NCI-H1105 treated with DMSO at 0.1 percent for 48 hours (cell line): ENCODE measurements around the gene LGR6.

Experiments used
- DNase-seq: peaks from one replicate; lab custom pipeline; 2025; lab: John Stamatoyannopoulos, UW

Gene LGR6

DNA sequence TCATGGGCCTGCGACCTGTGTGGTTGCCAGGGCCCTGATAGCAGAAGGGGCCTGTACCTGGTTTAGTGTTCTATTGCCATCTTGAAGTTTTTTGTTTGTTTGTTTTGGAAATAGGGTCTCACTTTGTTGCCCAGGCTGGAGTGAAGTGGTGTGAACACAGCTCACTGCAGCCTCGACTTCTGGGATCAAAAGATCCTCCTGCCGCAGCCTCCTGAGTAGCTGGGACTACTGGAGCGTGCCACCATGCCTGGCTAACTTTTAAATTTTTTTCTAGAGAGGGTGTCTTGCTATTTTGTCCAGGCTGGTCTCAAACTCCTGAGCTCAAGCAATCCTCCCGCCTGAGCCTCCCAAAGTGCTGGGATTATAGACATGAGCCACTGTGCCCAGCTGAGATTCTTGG, 75.2 kb downstream of the LGR6 start:
- no peak for DNase-seq

DNA sequence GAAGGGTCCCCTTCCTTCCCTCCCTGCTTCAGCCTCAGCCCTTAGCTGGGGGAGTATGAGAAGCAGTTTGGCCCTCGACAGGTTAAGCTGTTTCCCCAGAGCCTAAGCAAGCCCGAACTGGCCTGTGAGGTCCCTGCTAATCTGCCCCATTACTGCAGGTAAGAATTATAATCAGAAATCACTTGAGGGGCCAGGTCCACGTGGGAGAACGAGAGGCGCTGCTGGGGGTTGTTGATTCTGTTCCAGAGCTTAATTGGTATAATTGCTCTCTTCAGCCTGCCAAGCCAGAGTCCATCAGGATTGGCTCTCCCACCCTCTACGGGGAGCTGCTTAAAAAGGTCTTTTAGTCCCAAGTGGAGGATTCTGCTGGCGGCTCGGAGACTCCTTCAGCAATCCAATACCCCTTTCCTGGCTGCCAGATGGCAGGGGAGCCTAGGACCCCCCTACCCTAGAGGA, 77.3 kb downstream of the LGR6 start:
- peak; percentile 99 for DNase-seq

DNA sequence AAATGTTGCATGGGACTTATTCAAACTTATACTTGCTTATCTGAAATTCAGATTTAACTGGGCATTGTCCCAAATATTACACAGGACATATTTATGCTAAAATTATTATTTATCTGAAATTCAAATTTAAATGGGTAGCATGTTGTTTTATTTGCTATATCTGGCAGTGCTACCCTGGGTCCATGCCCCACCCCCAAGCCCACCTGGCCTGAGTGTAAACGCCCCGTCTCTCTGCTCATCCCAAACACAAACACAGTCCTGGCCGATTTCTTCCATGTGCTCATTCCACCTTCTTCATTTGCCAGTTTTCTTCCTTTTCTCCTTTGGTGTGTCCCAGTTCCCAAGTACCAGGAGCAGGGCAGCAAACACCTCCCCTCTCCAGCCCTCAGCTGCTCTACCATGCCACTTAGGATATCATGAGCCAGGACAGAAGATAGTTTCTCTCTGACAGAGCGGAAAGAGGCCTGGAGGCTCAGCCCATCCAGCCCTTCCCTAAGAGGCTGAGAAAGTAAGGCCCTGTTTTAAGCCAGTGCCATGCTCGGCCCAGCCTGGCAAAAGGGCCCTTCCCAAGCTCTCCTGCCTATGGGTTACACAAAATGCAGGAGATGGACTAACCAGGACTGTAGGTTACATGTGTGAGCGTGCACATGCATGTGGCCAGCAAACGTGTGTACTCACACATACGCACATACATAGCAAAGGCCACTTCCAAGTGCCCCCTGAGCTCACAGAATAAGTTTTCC, 78.7 kb downstream of the LGR6 start:
- no peak for DNase-seq

DNA sequence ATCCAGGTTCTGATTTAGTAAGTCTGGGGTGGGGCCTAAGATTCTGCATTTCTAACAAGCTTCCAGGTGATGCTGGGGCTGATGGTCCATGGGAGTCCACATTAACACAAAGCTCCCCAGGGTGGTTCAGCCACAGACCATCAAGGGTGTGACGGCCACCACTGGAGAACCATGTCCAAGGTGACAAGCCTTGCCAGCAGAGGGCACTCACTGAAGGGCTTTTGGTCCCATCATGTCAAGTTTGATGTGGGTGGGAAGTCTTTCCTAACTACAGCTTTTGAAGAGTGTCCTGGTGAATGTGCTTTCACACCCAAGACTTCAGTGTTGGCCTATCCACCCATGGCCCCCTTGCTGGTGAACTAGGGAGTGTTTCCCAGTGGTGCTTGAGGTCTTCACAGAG, 81.0 kb downstream of the LGR6 start:
- no peak for DNase-seq

DNA sequence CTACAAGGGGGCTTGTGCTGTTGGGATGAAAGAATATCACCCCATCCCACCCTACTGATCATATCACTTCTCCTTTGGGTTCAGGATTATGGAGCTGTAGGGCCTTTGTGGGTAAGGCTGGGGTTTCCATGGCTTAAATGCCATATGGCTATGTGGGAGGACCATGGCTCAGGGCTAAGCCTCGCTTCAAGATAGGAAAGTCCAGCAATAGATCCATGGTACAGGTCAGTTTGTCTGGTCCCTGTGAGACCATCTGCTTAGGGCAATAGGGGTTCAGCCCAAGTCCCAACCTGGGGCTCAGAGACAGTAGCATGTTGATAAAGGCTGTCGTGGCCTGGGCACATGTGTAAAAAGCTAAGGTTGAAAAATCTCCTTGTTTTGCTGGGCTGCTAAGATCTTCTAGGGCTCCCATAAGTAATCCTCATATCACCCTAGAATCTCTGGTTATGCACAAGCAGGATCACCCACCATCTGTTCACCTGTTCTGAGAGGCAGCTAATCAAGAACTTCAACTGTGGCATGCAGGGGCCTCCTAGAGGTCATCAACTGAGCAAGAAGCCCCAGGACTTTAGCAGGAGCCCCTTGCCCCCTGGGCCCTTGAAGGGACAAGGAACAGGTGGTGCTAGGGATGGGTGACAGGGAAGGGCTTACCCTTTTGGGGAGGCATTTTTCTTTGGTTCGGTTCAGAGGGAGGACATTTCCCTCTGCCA, 81.6 kb downstream of the LGR6 start:
- no peak for DNase-seq

DNA sequence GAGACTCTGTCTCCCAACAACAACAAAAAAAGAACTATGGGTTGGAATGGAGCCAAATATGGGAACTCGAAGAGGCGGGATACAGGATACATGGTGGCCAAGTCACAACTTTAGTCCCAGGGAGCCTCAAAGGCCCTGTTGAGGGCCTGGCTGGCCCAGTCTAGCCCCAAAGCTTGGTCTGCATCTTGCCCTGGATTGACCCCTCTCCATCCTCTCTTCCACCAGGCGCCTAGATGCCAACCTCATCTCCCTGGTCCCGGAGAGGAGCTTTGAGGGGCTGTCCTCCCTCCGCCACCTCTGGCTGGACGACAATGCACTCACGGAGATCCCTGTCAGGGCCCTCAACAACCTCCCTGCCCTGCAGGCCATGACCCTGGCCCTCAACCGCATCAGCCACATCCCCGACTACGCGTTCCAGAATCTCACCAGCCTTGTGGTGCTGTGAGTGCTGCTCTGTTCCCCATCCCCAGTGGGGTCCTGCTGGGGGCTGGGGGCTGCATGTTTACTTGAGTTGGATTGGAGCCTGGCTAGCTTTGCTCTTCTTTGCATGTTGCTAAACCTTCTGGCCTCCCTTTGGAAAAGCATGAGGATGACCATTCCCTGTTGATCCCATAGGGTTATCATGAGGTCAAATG, 82.6 kb downstream of the LGR6 start:
- no peak for DNase-seq

DNA sequence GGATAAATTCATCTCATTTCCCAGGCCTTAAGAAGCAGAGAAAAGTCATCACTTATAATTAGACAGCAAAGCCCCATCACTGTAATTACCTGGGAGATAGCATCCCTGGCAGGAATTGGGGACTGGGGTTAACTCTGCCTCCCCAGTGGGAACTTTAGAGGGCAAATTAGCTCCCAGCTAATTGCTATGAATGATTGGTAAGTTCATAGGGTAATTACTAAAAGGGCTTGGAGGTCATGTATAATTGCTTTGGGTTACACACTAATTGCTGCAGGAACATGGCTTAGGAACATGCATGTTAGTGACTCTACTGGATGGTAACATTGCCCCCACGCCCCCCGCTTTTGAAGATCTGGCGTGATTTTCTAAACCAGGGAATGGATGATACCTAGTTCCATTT, 83.3 kb downstream of the LGR6 start:
- DNase-seq: peak; percentile 51

DNA sequence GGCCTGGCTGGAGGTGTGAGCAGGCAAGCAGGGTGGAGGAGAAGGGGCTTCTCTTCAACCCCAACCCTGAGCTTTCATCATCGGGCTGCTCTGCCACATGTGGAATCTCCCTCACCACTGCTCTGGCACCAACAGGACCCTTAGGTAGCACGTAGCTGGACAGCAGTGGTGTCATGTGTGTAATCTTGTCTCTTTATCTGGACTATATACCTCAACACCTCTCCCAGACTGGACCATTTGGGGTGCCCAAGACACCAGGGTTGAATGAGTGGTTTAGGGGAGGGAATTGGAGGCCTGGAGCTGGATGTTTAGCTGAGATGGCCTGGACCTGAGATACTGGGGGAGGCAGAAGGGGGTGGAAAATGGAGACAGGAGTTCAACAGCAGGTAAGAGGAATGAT, 85.2 kb downstream of the LGR6 start:
- no peak for DNase-seq

DNA sequence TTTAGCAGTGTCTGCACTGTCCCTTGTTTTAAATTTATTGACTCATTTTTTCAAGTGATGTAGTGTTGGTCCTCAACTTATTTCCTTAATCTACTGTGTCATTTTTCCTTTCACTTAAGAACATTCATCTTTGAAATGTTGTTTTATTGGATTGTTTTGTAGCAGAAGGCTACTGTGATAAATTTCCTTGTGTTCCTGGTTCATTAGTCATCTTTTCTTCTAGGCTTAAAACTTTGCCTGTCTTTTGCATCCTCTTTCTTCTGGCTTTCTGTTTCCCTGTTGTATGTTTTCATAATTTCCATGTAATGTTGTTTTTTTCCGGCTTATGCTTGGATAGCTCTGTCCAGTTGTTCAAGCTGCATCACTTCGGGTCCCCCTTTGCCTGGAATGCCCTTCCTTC, 86.2 kb downstream of the LGR6 start:
- no peak for DNase-seq

DNA sequence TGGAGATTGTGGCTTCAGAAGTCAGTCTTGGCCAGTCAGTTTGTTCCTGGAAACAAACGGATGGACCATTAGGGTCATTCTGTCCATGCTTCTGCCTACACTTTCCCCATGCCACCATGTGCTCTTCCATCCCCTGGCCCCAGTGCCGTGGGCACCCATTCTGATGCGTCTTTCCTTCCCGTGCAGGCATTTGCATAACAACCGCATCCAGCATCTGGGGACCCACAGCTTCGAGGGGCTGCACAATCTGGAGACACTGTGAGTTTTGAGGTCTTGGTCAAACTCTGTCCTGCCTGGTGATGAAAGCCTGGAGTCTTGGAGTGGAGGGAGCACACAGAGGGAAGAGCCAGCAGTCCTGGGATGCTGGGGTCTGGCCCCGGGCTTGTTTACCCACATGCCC, 87.0 kb downstream of the LGR6 start:
- no peak for DNase-seq

DNA sequence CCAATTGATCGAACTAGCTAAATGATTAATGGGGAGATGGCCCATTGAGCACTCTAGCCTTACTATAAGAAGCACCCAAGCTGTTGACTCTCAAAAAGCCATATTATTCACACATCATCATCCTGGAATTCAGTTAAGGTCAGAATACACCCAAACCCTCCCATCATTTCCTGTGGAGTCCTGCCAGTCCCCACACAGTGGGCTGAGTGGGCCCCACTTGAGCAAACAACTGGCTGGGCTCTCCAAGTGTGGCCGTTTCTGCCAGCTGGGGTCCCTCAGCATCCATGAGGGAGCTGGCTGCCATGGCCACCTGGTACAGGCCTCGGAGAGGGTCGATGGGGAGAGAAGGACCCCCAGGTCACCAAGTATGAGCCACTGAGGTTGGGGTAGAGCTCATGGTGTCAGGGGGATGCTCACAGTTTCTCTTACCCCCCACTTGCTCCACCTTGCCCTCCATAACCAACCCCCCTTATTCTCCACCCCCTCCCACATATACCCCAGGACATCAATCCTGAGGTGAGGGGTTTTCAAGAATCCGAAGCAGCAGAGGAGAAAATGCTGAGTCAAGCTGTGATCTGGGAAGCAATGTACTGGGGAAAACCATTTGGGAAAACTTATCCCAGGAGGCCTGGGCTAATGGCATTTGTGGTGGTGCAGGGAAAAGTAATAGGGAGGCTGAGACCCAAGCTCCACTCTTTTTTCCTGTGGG, 87.9 kb downstream of the LGR6 start:
- no peak for DNase-seq

DNA sequence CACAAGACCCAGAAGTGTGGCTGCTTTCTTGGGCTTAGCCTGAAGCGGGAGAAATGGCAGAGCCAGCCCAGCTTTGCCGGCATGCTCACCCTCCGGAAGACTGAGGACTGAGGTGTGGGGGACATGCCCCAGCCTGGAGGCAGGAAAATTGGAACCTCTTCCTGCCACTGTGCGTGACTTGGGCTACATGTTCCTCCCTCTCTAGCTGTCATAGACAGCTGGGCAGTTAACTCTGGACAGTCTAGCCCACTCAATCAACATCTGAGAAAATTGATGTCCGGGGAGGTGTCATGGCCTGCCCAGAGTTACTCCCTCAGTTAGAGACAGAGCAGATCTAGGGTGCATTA, 88.4 kb downstream of the LGR6 start:
- no peak for DNase-seq

DNA sequence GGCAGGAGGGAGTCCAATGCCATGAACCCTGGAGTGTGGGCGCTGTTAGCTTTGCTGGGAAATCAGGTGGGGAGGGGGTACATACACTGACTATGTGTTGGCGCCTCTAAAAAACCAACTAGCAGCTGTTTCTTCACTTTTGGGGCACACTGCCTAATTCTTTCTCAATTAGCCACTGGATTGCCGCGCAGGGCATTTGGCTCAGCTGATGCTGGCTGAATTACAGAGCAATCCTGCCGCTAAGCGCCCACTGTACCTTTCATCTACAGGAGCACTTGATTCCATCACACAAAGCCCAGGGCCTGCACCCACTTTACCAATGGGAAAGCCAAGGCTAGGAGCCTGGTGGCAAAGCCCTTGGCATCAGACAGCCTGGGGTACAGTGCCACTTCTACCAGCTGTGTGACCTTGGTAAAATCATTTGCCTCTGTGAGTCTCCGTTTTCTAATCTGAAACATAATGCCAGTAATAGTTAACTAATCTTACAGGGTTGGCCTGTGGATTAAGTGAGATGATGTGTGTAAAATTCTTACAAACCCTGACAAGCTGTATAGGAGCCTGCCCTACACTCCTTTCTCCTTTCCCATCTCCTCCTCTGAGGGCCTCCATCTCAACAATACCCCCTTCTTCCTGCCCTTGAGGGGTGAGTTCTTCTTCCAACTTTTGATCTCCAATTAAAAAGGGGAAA, 89.1 kb downstream of the LGR6 start:
- no peak for DNase-seq

DNA sequence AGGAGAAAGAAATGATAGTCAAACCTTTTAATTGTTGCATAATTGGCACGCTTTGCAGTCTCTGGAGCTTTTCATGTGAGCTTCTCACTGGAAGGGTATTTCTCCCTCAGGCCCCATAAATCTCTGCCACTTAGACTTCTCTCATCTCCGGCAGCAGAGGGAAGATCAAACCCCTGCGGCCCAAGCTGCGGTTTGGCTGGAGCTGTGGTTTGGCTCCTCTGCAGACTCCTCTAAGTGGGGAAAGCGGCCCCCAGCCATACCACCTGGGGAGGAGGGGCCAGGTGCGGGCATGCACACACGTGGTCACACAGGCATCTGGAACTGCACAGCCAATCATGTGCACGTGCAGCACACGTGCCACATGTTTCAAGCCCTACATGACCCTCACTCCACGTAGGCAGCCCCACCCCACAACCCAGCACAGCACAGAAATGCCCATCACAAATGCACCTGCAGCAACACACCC, 89.8 kb downstream of the LGR6 start:
- peak; percentile 90 for DNase-seq

DNA sequence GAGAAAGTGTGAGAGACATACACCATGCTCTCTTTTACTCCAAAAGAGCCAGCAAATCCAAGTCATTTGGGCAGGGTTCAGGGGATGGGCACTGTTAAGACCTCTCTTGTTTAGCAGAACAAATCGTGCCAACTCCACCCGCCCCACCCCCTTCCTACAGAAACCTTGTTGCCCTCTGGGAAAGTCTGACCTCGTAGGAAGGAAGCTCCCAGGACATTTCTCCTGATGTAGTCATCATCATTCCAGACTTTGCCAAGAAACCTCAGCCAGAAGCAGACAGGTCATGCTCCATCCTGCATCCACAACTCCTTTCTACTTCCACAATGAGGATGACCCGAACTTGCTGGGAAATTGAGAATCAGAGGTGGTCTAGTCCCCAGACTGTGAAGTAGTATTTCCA, 90.4 kb downstream of the LGR6 start:
- DNase-seq: no peak

DNA sequence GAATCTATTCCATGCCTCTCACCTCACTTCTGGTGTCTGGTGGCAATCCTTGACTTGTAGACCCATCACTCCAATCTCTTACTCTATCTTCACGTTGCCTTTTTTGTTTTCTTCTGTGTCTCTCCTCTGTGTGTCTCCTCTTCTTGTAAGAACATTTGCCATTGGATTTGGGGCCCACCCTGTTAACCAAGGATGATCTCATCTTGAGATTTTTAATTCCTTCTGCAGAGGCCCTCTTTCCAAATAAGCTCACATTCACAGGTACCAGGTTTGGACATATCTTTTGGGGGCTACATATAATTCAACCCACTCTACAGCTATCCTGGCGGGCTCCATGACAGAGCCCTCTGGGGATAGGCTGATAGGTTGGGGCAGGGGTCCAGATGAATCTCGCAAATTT, 92.3 kb downstream of the LGR6 start:
- no peak for DNase-seq

DNA sequence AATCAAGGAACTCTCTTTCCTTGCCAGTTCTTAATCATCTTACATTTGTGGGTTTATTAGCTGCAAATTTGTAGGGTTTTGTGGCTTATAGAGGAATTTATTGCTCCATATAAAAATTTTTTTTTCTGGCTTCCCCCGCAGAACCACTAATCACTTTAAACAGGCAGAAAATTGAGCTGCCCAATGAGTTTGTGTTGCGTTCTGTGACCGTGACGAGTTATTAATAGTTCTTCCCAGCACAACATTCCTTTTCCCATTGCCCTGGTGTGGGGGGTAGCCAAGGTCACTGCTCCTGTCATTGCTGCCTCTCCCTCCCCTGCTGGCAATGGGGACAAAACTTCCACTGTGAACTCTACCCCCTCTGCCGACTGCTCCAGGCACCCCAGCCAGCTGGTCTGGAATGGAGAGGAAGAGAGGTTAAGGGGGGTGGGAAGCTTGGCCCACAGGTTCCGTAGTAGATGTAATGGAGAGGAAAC, 93.1 kb downstream of the LGR6 start:
- no peak for DNase-seq

DNA sequence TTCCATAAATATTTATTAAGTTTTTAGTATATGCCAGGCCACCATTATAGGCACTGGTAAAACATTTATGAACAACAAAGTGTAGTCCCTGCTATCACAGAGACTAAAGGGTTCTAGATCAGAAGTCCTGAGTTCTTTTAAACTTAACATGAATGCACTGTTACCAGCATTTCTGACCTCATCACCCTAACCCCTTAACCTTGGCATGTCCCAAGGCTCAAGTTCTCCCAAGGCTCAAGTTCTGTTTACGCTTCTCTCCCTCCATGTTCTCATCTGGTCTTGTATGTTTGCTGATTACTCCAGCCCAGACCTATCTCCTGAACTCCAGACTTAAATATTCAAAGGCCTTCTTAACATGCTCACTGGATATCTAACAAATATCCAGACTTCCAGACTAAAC, 93.6 kb downstream of the LGR6 start:
- no peak for DNase-seq

DNA sequence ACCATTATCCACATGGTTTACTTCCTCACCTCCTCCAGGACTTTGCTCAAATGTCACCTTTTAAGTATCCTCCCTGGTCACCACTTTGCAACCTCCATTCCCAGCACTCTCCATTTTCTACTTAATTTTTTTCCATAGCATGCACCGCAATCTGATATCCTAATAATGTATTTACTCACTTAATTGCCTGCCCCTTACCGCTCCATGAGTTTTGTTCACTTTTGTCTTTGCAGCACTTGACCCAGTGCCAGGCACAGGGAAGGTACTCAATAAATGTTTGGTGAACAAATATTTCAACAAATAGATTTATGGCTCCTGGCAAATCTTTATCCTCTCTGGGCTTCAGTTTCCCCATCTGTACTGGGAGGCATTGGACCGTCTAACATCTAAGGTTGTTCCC, 94.6 kb downstream of the LGR6 start:
- peak; percentile 86 for DNase-seq

DNA sequence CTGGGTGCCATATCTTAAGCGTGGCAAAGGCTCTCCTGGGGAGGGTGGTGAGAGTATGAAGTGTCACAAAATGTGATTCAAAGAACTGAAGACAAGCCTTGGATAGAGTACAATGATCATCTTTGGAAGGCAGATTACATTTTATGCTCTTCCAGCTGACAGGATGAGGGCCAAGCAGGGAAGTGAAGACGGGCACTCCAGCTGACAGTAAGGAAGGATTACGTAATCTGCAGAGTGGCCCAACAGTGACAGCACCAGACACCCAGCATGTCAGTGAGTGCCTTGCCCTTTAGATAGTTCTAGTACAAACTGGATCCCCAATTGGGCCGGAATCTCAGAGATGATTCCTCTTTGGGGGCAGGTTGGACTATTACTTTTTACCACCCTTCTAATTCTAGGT, 95.4 kb downstream of the LGR6 start:
- no peak for DNase-seq

DNA sequence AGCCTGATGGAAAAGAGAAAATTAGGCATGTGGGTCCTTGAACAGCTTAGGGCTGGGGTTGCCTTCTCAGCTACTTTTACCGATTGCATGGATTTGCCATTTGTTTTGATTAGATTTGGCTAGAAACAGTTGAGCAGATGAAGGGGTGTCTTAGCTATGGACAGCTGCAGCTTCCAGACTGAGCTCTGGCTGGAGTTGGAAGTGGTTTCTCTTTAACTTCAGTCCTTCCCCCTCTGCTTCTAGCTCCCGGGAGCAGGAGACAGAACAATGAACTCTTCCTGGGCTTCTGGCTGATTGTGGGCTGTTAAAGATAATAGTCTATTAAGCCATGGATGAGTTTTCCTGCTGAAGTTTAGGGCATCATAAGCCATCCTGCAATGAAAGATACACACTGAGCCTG, 97.4 kb downstream of the LGR6 start:
- DNase-seq: no peak
